ENCODE measurements around the gene PALM3. TPM values are rescaled to one million over a fixed set of nuclear protein-coding genes. Genes with fewer than 3 reads are reported as not detected.

PALM3 gene
- polyA plus RNA-seq, 3 donors: not detected

DNA sequence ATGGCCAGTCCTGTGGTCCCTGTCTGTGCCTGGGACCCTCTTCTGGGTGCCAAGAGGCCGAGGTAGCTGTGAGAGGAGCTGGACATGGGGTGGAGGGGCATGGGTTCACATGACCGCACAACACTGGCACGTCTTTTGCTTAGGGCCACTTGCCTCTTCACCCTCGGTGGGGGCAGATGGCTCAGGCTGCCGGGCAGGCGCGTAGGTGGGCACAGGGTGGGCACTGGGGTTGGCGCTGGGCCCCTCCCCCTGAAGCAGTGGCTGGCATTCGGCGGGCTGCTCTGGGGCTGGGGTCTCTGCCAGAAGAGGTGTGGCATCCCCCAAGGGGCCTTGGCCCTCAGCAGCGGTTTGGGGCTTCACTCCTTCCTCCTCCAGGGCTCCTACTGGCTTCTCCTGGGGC lies 8.4 kb downstream of the PALM3 start:
- no peaks in the 10 kb centered on the region for H3K79me2 ChIP-seq (ENCODE audit: insufficient read depth, low read length)
- no peak overlapping the region for H3K4me2 ChIP-seq (replicated peaks; ENCODE audit: extremely low read depth, low read length, poor library complexity, severe bottlenecking)
- peaks cover 37 to 46% of the 10 kb centered on the region in 2 donors for H3K36me3 ChIP-seq (replicated peaks in 1 of 2; ENCODE audit: control insufficient read depth in 1 of 2, insufficient read depth in 2 of 2, low read length in 2 of 2)
- Mint-ChIP-seq H3K4me1 (peaks cover 16% of the 10 kb centered on the region), H3K4me3 (no peak overlapping the region), H3K27me3 (ENCODE audit: low read depth in 3 of 3) (peaks cover 40 to 46% (median 43%) of the 10 kb centered on the region in 3 donors), H3K27ac (no peak overlapping the region), H3K9me3 (peaks cover 5 to 16% (median 10%) of the 10 kb centered on the region in 7 donors), H3K36me3 (peaks cover 44 to 45% of the 10 kb centered on the region in 2 donors)
- H4K20me1 ChIP-seq (ENCODE audit: insufficient read depth, low read length): peaks cover 8% of the 10 kb centered on the region
- no peak overlapping the region for H3K9ac ChIP-seq (ENCODE audit: insufficient read depth, low read length, poor library complexity, severe bottlenecking)
- H3K9me3 ChIP-seq (replicated peaks in 1 of 2; ENCODE audit: control insufficient read depth in 1 of 2, insufficient read depth in 1 of 2, low read length in 2 of 2): peaks cover 5 to 10% of the 10 kb centered on the region in 2 donors
- no peak overlapping the region for H3K4me3 ChIP-seq (replicated peaks in 1 of 3; ENCODE audit: low read depth in 2 of 3, low read length in 3 of 3)
- H3K4me1 ChIP-seq (ENCODE audit: control insufficient read depth in 1 of 2, insufficient read depth in 2 of 2, low read length in 2 of 2): peaks cover 5 to 6% of the 10 kb centered on the region in 2 donors
- DNase-seq: no peak
- TF ChIP-seq, protein P1, sequence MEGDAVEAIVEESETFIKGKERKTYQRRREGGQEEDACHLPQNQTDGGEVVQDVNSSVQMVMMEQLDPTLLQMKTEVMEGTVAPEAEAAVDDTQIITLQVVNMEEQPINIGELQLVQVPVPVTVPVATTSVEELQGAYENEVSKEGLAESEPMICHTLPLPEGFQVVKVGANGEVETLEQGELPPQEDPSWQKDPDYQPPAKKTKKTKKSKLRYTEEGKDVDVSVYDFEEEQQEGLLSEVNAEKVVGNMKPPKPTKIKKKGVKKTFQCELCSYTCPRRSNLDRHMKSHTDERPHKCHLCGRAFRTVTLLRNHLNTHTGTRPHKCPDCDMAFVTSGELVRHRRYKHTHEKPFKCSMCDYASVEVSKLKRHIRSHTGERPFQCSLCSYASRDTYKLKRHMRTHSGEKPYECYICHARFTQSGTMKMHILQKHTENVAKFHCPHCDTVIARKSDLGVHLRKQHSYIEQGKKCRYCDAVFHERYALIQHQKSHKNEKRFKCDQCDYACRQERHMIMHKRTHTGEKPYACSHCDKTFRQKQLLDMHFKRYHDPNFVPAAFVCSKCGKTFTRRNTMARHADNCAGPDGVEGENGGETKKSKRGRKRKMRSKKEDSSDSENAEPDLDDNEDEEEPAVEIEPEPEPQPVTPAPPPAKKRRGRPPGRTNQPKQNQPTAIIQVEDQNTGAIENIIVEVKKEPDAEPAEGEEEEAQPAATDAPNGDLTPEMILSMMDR (IDR thresholded peaks at IDR 0.05): no peak
- WGBS (ENCODE audit: insufficient coverage): 94% methylated on average over 11 of the region's 11 CpGs
- no peak overlapping the region for H3K27ac ChIP-seq (ENCODE audit: low read depth in 1 of 2, low read length in 2 of 2)
- H2AFZ ChIP-seq (ENCODE audit: insufficient read depth, low read depth, low read length, poor library complexity, severe bottlenecking): no peak overlapping the region
- peaks cover 9 to 28% of the 10 kb centered on the region in 2 donors for H3K27me3 ChIP-seq (ENCODE audit: control insufficient read depth in 2 of 2, insufficient read depth in 2 of 2, low read length in 2 of 2)
- intact Hi-C loops (cut with micrococcal nuclease): no loop called here

DNA sequence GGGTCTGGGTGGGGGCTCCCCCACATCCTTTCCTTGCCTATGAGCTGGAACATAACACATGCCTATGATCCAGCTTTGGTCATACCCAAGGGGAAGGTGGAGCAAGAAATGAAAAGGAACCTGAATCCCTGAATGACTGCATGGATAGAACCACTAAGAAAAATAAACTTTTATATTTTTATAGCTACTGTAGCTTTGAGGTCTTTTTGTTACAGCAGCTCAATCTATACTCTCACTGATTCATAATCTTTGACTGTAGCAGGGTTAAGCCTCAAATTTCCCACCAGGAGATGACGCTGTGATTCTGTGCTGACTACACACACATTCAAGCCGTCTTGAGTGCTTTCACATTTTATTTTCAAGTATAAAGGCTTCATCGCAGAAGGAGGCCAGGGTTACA lies 8.8 kb downstream of the PALM3 start:
- Mint-ChIP-seq H3K27me3 (ENCODE audit: low read depth in 3 of 3) (peaks cover 36 to 42% (median 39%) of the 10 kb centered on the region in 3 donors), H3K4me1 (peaks cover 12% of the 10 kb centered on the region), H3K9me3 (peaks cover 5 to 13% (median 10%) of the 10 kb centered on the region in 7 donors), H3K27ac (peak overlapping the region in 1 of 7 donors; percentile 9), H3K36me3 (peaks cover 44 to 50% of the 10 kb centered on the region in 2 donors), H3K4me3 (no peak overlapping the region)
- WGBS (ENCODE audit: insufficient coverage): 96% methylated on average over 3 of the region's 3 CpGs
- peaks cover 37 to 49% of the 10 kb centered on the region in 2 donors for H3K36me3 ChIP-seq (replicated peaks in 1 of 2; ENCODE audit: control insufficient read depth in 1 of 2, insufficient read depth in 2 of 2, low read length in 2 of 2)
- intact Hi-C loops (cut with micrococcal nuclease): no loop called here
- no peaks in the 10 kb centered on the region for H3K79me2 ChIP-seq (ENCODE audit: insufficient read depth, low read length)
- no peak overlapping the region for H3K9ac ChIP-seq (ENCODE audit: insufficient read depth, low read length, poor library complexity, severe bottlenecking)
- H3K27ac ChIP-seq (ENCODE audit: low read depth in 1 of 2, low read length in 2 of 2): no peak overlapping the region
- peaks cover 4 to 5% of the 10 kb centered on the region in 2 donors for H3K4me1 ChIP-seq (ENCODE audit: control insufficient read depth in 1 of 2, insufficient read depth in 2 of 2, low read length in 2 of 2)
- peaks cover 4 to 23% of the 10 kb centered on the region in 2 donors for H3K27me3 ChIP-seq (ENCODE audit: control insufficient read depth in 2 of 2, insufficient read depth in 2 of 2, low read length in 2 of 2)
- no peak for DNase-seq
- peaks cover 5 to 10% of the 10 kb centered on the region in 2 donors for H3K9me3 ChIP-seq (replicated peaks in 1 of 2; ENCODE audit: control insufficient read depth in 1 of 2, insufficient read depth in 1 of 2, low read length in 2 of 2)
- H3K4me3 ChIP-seq (replicated peaks in 1 of 3; ENCODE audit: low read depth in 2 of 3, low read length in 3 of 3): no peak overlapping the region
- peaks cover 8% of the 10 kb centered on the region for H4K20me1 ChIP-seq (ENCODE audit: insufficient read depth, low read length)
- H2AFZ ChIP-seq (ENCODE audit: insufficient read depth, low read depth, low read length, poor library complexity, severe bottlenecking): no peak overlapping the region
- H3K4me2 ChIP-seq (replicated peaks; ENCODE audit: extremely low read depth, low read length, poor library complexity, severe bottlenecking): no peak overlapping the region
- TF ChIP-seq, protein P1 (IDR thresholded peaks at IDR 0.05): no peak

All from CD14-positive monocyte (primary cell).